H9 (cell line): ENCODE data around the gene HHAT. TPM values are rescaled to one million over a fixed set of nuclear protein-coding genes. Genes with fewer than 3 reads are reported as not detected.

Experiments
- DNase-seq: peaks from one replicate; pipeline ENCODE4 v3.0.0-alpha.2; 2017
- H2AFZ ChIP-seq: one replicate; pipeline ENCODE4 v1.6.1; 2013; ENCODE audit warnings: mild to moderate bottlenecking, low read length, control low read depth, moderate library complexity
- H2AK5ac ChIP-seq: 2 replicates; pipeline ENCODE4 v1.6.1; 2013; ENCODE audit warnings: low read length, control low read depth, mixed read lengths; ENCODE audit not compliant: insufficient read length
- H2BK120ac ChIP-seq: one replicate; pipeline ENCODE4 v1.6.1; 2013; ENCODE audit warnings: low read depth, mild to moderate bottlenecking, low read length, control low read depth, inconsistent platforms; ENCODE audit not compliant: poor library complexity, severe bottlenecking
- H2BK12ac ChIP-seq: 2 replicates; pipeline ENCODE4 v1.6.1; 2013; ENCODE audit warnings: low read length, control low read depth, mixed read lengths, low read depth; ENCODE audit not compliant: insufficient read length
- H2BK15ac ChIP-seq: 2 replicates; pipeline ENCODE4 v1.6.1; 2013; ENCODE audit warnings: low read depth, low read length, control low read depth
- H2BK20ac ChIP-seq: one replicate; pipeline ENCODE4 v1.6.1; 2013; ENCODE audit warnings: low read depth, mild to moderate bottlenecking, low read length, control low read depth, inconsistent platforms; ENCODE audit not compliant: poor library complexity, severe bottlenecking
- H2BK5ac ChIP-seq: 2 replicates; pipeline ENCODE4 v1.6.1; 2013; ENCODE audit warnings: low read length, control low read depth, mixed read lengths; ENCODE audit not compliant: insufficient read length
- H3K14ac ChIP-seq: 2 replicates; pipeline ENCODE4 v1.6.1; 2013; ENCODE audit warnings: low read length, control low read depth; ENCODE audit not compliant: insufficient read depth
- H3K18ac ChIP-seq: 2 replicates; pipeline ENCODE4 v1.6.1; 2013; ENCODE audit warnings: low read depth, mild to moderate bottlenecking, mixed read lengths, low read length, control low read depth; ENCODE audit not compliant: insufficient read length
- H3K23ac ChIP-seq: 2 replicates; pipeline ENCODE4 v1.6.1; 2013; ENCODE audit warnings: low read length, control low read depth, mixed read lengths, low read depth; ENCODE audit not compliant: insufficient read length
- H3K23me2 ChIP-seq: 2 replicates; pipeline ENCODE4 v1.6.1; 2013; ENCODE audit warnings: low read depth, mild to moderate bottlenecking, mixed read lengths, low read length, control low read depth; ENCODE audit not compliant: insufficient read length, poor library complexity, severe bottlenecking
- H3K27ac ChIP-seq: 2 replicates; pipeline ENCODE4 v1.5.1; 2013; ENCODE audit warnings: low read length, control low read depth, mixed read lengths, low read depth; ENCODE audit not compliant: insufficient read length
- H3K27me3 ChIP-seq: 2 replicates; pipeline ENCODE4 v1.6.1; 2013; ENCODE audit warnings: low read length, control low read depth, inconsistent platforms; ENCODE audit not compliant: insufficient read depth
- H3K4ac ChIP-seq: 2 replicates; pipeline ENCODE4 v1.6.1; 2013; ENCODE audit warnings: low read depth, mild to moderate bottlenecking, control low read depth, inconsistent platforms, low read length, moderate library complexity
- H3K4me1 ChIP-seq: 2 replicates; pipeline ENCODE4 v1.6.1; 2013; ENCODE audit warnings: low read length, control low read depth, inconsistent platforms; ENCODE audit not compliant: insufficient read depth
- H3K4me2 ChIP-seq: 2 replicates; pipeline ENCODE4 v1.6.1; 2013; ENCODE audit warnings: low read length, control low read depth, mixed read lengths; ENCODE audit not compliant: insufficient read length, insufficient read depth
- H3K56ac ChIP-seq: 2 replicates; pipeline ENCODE4 v1.6.1; 2013; ENCODE audit warnings: low read depth, mild to moderate bottlenecking, mixed read lengths, low read length, control low read depth; ENCODE audit not compliant: insufficient read length
- H3K79me1 ChIP-seq: 2 replicates; pipeline ENCODE4 v1.6.1; 2013; ENCODE audit warnings: low read depth, mild to moderate bottlenecking, moderate library complexity, low read length, control low read depth, inconsistent platforms; ENCODE audit not compliant: insufficient read depth, poor library complexity, severe bottlenecking
- H3K79me2 ChIP-seq: 2 replicates; pipeline ENCODE4 v1.6.1; 2013; ENCODE audit warnings: low read length, control low read depth, inconsistent platforms; ENCODE audit not compliant: insufficient read depth
- H3K9ac ChIP-seq: 2 replicates; pipeline ENCODE4 v1.6.1; 2013; ENCODE audit warnings: low read length, control low read depth, mixed read lengths; ENCODE audit not compliant: insufficient read length; ENCODE audit errors: extremely low read depth
- H3K9me3 ChIP-seq: one replicate; pipeline ENCODE4 v1.6.1; 2013; ENCODE audit warnings: low read depth, low read length, inconsistent platforms; ENCODE audit not compliant: control insufficient read depth
- H3T11ph ChIP-seq: one replicate; pipeline ENCODE4 v1.6.1; 2013; ENCODE audit warnings: mild to moderate bottlenecking, low read length, control low read depth, inconsistent platforms
- H4K20me1 ChIP-seq: one replicate; pipeline ENCODE4 v1.6.1; 2013; ENCODE audit not compliant: control insufficient read depth, insufficient read length, insufficient read depth
- H4K5ac ChIP-seq: 2 replicates; pipeline ENCODE4 v1.6.1; 2013; ENCODE audit warnings: low read depth, mild to moderate bottlenecking, mixed read lengths, low read length, control low read depth; ENCODE audit not compliant: insufficient read length
- H4K8ac ChIP-seq: replicated peaks from 2 replicates; pipeline ENCODE4 v1.6.1; 2013; ENCODE audit warnings: low read length, control low read depth, mixed read lengths, low read depth; ENCODE audit not compliant: insufficient read length
- H4K91ac ChIP-seq: 2 replicates; pipeline ENCODE4 v1.6.1; 2013; ENCODE audit warnings: low read depth, mild to moderate bottlenecking, moderate library complexity, mixed read lengths, low read length, control low read depth; ENCODE audit not compliant: insufficient read length
- H3K27ac Mint-ChIP-seq, 3 experiments: 2 replicates in 2 of 3; 3 replicates in 1 of 3; pipeline ENCODE4 v1.8.0; 2020 to 2021; ENCODE audit warnings: mixed read lengths in 3 of 3, mild to moderate bottlenecking in 1 of 3, moderate library complexity in 1 of 3
- H3K27me3 Mint-ChIP-seq: 2 replicates; pipeline ENCODE4 v1.8.0; 2021; ENCODE audit warnings: low read depth, mild to moderate bottlenecking, moderate library complexity, mixed read lengths
- H3K36me3 Mint-ChIP-seq, 3 experiments: 2 replicates in 2 of 3; 3 replicates in 1 of 3; pipeline ENCODE4 v1.8.0; 2020 to 2021; ENCODE audit warnings: low read depth in 3 of 3, mixed read lengths in 3 of 3; ENCODE audit not compliant: insufficient read depth in 1 of 3
- H3K4me1 Mint-ChIP-seq, 2 experiments: 2 replicates each; pipeline ENCODE4 v1.8.0; 2020; ENCODE audit warnings: mixed read lengths in 2 of 2
- H3K4me3 Mint-ChIP-seq, 2 experiments: 2 replicates in 1 of 2; 3 replicates in 1 of 2; pipeline ENCODE4 v1.8.0; 2020 to 2021; ENCODE audit warnings: mild to moderate bottlenecking in 2 of 2, mixed read lengths in 2 of 2, moderate library complexity in 1 of 2
- H3K9me3 Mint-ChIP-seq, 2 experiments: 2 replicates in 1 of 2; 3 replicates in 1 of 2; pipeline ENCODE4 v1.8.0; 2020; ENCODE audit warnings: mild to moderate bottlenecking in 2 of 2, mixed read lengths in 2 of 2, moderate library complexity in 1 of 2
- WGBS: extraction: QIAGEN DNeasy Blood & Tissue Kit; methylation state at CpG from one replicate; pipeline ENCODE4 v1.1.7; 2013; ENCODE audit warnings: missing lambda C conversion rate, low lambda C conversion rate, mixed read lengths; ENCODE audit not compliant: insufficient read length; ENCODE audit errors: extremely low coverage; 5-methylcytosine and 5-hydroxymethylcytosine counted together
- total RNA-seq: library from RNA; stranded (reverse); gene quantifications from 2 replicates; pipeline ENCODE4 v1.2.1, GENCODE V29; 2021
- TF ChIP-seq, protein P1 (sequence below): fragments of 200-600 bp; sonication (generic); conservative IDR thresholded peaks from 3 replicates; pipeline ENCODE4 v1.8.0; 2021; ENCODE audit warnings: antibody characterized with exemption, mild to moderate bottlenecking

HHAT gene
- total RNA-seq, 1 experiment from 2014 or later, result 0.48 TPM

- Histone ChIP-seq H2BK20ac (no peak overlapping the region), H3T11ph (no peak overlapping the region), H2BK15ac (no peak overlapping the region), H3K79me2 (no peaks in the 10 kb centered on the region), H3K23me2 (no peaks in the 10 kb centered on the region), H2BK5ac (no peak overlapping the region), H3K27me3 (no peaks in the 10 kb centered on the region), H4K8ac (no peak overlapping the region), H3K4me2 (no peak overlapping the region), H3K9me3 (no peaks in the 10 kb centered on the region), H3K56ac (no peak overlapping the region), H2AFZ (no peak overlapping the region), H3K18ac (no peak overlapping the region), H2BK12ac (no peak overlapping the region), H4K5ac (no peak overlapping the region), H3K4ac (no peak overlapping the region), H4K91ac (no peak overlapping the region), H2AK5ac (no peak overlapping the region), H3K27ac (no peak overlapping the region), H3K4me1 (peaks cover 6% of the 10 kb centered on the region; the same call in 1 of the 2 replicates), H3K14ac (no peak overlapping the region), H3K79me1 (no peaks in the 10 kb centered on the region), H4K20me1 (no peaks in the 10 kb centered on the region), H3K23ac (no peak overlapping the region), H3K9ac (no peak overlapping the region), H2BK120ac (no peak overlapping the region)
- DNase-seq, result no peak
- no peaks in the 10 kb centered on the region for H3K36me3 Mint-ChIP-seq
- H3K27ac Mint-ChIP-seq, result no peak overlapping the region; a peak in 1 of 7 replicates
- H3K9me3 Mint-ChIP-seq, result no peaks in the 10 kb centered on the region
- H3K4me1 Mint-ChIP-seq, result peaks cover 29 to 31% of the 10 kb centered on the region in 2 experiments
- no CpG with 5 or more reads among the region's 2 CpGs for whole genome bisulfite sequencing
- H3K4me3 Mint-ChIP-seq, result no peak overlapping the region
- H3K27me3 Mint-ChIP-seq, result no peaks in the 10 kb centered on the region; the same call in 1 of the 2 replicates
- TF ChIP-seq, protein P1, sequence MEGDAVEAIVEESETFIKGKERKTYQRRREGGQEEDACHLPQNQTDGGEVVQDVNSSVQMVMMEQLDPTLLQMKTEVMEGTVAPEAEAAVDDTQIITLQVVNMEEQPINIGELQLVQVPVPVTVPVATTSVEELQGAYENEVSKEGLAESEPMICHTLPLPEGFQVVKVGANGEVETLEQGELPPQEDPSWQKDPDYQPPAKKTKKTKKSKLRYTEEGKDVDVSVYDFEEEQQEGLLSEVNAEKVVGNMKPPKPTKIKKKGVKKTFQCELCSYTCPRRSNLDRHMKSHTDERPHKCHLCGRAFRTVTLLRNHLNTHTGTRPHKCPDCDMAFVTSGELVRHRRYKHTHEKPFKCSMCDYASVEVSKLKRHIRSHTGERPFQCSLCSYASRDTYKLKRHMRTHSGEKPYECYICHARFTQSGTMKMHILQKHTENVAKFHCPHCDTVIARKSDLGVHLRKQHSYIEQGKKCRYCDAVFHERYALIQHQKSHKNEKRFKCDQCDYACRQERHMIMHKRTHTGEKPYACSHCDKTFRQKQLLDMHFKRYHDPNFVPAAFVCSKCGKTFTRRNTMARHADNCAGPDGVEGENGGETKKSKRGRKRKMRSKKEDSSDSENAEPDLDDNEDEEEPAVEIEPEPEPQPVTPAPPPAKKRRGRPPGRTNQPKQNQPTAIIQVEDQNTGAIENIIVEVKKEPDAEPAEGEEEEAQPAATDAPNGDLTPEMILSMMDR, result no peak
Measured at GRCh38 chr1:210475806-210476205, 147.1 kb downstream of the HHAT start.
